Lower lobe of right lung (tissue), 2 donors: Measurements from ENCODE around the gene AKT3. TPM values are rescaled to one million over a fixed set of nuclear protein-coding genes. Genes with fewer than 3 reads are reported as not detected.
"Not testable (repeated sequence)": the region's sequence is repeated elsewhere in the genome, so short reads cannot be mapped to it uniquely, and the experiment has no call there.

Source experiments
- ATAC-seq, 2 donors: fragments of 200-7000 bp; cut with Tn5 transposase; one replicate each; pipeline ENCODE4 v1.9.1; 2020 to 2022; ENCODE audit warnings: mild to moderate bottlenecking in 2 of 2, moderate library complexity in 2 of 2
- DNase-seq: peaks from one replicate; pipeline ENCODE4 v3.0.0-alpha.2; 2020
- H3K27ac ChIP-seq: fragments of 200-600 bp; one replicate; pipeline ENCODE4 v1.8.0; 2022
- H3K27me3 ChIP-seq: fragments of 200-600 bp; one replicate; pipeline ENCODE4 v1.8.0; 2022; ENCODE audit warnings: low read depth
- H3K36me3 ChIP-seq: fragments of 200-600 bp; one replicate; pipeline ENCODE4 v1.8.0; 2022; ENCODE audit warnings: mild to moderate bottlenecking
- H3K4me1 ChIP-seq: fragments of 200-600 bp; one replicate; pipeline ENCODE4 v1.8.0; 2022
- H3K4me3 ChIP-seq: fragments of 200-600 bp; one replicate; pipeline ENCODE4 v1.8.0; 2022; ENCODE audit warnings: mild to moderate bottlenecking
- H3K9me3 ChIP-seq: fragments of 200-600 bp; one replicate; pipeline ENCODE4 v1.8.0; 2022
- CTCF ChIP-seq: fragments of 200-600 bp; IDR thresholded peaks from one replicate; pipeline ENCODE4 v1.8.0; 2022; ENCODE audit warnings: antibody characterized with exemption, mild to moderate bottlenecking
- intact Hi-C: fragments of 100-400 bp; cut with DNase I; formaldehyde crosslinking; loops from one replicate; pipeline ENCODE4 v1.11.0; 2022
- total RNA-seq: library from RNA; stranded (reverse); fragmentation: NEBNext Ultra II Directional; extraction: Animal tissue kit (Norgen Biotek cat#: 25700); gene quantifications from one replicate; pipeline ENCODE4 v1.2.1, GENCODE V29; 2021
- donor health status: DM: no; HTN: yes; CAD: no; lungs with severe emphysema.

The AKT3 gene
- total RNA-seq, 1 donor from 2014 or later: 52.5 TPM

DNA sequence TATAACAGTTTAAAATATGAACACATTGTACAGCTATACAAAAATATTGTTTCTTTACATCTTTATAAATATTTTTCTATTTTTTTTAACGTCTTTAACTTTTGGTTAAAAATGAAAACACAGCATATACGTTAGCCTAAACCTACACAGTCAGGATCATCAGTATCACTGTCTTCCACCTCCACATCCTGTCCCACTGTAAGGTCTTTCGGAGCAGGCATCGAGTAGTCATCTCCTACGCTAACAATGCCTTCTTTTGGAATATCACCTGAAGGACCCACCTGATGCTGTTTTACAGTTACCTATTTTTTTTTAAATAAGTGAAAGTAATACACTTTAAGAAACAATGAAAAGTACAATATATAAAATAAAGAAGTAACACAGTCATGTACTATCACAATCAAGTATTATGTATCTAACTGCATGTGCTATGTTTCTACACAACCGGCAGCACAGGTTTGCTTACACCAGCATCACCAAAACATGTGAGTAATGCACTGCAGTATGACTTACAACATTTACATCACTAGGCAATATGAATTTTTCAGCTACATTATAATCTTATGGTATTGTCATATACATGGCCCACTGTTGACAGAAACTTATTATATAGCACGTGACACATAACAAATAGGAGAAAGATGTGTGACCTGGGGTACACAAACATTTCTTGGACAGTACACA is 254.4 kb downstream of the AKT3 start:
- DNase-seq: no peak
- no peak for TF ChIP-seq CTCF

DNA sequence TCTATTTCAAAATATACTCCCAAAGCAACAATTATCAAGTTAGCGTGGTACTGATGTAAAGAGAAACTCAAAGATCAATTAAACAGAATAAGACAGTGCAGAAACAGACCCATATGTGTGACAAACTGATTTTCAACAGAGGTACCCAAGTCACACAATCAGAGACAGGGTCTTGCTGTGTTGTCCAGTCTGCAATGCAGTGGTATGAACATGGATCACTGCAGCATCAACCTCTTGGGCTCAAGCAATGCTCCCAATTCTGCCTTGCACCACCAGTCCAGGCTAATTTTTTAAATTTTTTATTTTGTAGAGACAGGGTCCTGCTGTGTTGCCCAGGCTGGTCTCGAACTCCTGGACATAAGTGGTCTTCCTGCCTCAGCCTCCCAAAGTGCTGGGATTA is 255.6 kb downstream of the AKT3 start:
- DNase-seq (no peak), ATAC-seq (no peak)
- Histone ChIP-seq H3K36me3 (no peaks in the 10 kb centered on the region), H3K9me3 (no peaks in the 10 kb centered on the region), H3K4me1 (no peaks in the 10 kb centered on the region), H3K4me3 (no peak overlapping the region), H3K27ac (no peak overlapping the region), H3K27me3 (no peaks in the 10 kb centered on the region)
- intact Hi-C loops: no loop called here
- TF ChIP-seq CTCF: no peak

More for the DNA sequence above, 254.4 kb downstream of the AKT3 start:
- Histone ChIP-seq H3K36me3 (no peaks in the 10 kb centered on the region), H3K4me3 (no peak overlapping the region), H3K4me1 (no peaks in the 10 kb centered on the region), H3K27me3 (no peaks in the 10 kb centered on the region), H3K27ac (no peak overlapping the region), H3K9me3 (no peaks in the 10 kb centered on the region)
- intact Hi-C loops: no loop called here
- ATAC-seq: no peak

DNA sequence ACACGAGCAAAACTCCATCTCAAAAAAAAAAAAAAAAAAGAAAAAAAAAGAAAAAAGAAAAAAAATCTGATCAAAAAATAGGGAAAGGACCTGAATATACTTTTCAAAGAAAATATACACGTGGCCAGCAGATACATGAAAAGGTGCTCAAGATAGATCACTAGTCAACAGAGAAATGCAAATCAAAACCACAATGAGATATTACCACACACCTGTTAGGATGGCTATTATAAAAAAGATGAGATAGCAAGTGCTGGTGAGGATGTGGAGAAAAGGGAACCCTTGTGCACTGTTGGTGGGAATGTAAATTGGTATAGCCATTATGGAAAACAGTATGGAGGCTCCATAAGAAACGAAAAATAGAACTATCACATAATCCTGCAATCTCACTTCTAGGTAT is 260.8 kb downstream of the AKT3 start:
- H3K27me3 ChIP-seq, DNase-seq, ATAC-seq, H3K4me3 ChIP-seq, H3K27ac ChIP-seq, intact Hi-C loops, H3K4me1 ChIP-seq, H3K36me3 ChIP-seq: not testable (repeated sequence)
- peaks cover 15% of the 10 kb centered on the region for H3K9me3 ChIP-seq

- Histone ChIP-seq H3K4me1 (no peaks in the 10 kb centered on the region), H3K9me3 (peaks cover 20% of the 10 kb centered on the region), H3K27ac (no peak overlapping the region), H3K4me3 (no peak overlapping the region), H3K27me3 (no peaks in the 10 kb centered on the region), H3K36me3 (no peaks in the 10 kb centered on the region)
- ATAC-seq: no peak
- no peak for DNase-seq
- no peak for TF ChIP-seq CTCF
- intact Hi-C loops: no loop called here
These were observed 262.1 kb downstream of the AKT3 start for GRCh38 chr1:243587823-243588560.

DNA sequence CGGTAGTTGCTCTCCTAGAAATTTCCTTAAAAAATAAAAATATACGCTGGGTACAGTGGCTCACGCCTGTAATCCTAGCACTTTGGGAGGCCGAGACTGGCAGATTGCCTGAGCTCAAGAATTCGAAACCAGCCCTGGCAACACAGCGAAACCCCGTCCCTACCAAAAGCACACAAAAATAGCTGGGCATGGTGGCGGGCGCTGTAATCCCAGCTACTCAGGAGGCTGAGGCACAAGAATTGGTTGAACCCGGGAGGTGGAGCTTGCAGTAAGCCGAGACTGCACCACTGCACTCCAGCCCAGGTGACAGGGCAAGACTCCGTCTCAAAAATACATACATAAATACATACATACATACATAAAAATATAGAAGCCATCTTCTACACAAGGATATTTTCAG is 262.8 kb downstream of the AKT3 start:
- no peak for DNase-seq
- Histone ChIP-seq H3K9me3 (peaks cover 24% of the 10 kb centered on the region), H3K4me3 (no peak overlapping the region), H3K4me1 (no peaks in the 10 kb centered on the region), H3K36me3 (no peaks in the 10 kb centered on the region), H3K27me3 (no peaks in the 10 kb centered on the region), H3K27ac (no peak overlapping the region)
- TF ChIP-seq CTCF: no peak
- no peak for ATAC-seq
- intact Hi-C loops: no loop called here

DNA sequence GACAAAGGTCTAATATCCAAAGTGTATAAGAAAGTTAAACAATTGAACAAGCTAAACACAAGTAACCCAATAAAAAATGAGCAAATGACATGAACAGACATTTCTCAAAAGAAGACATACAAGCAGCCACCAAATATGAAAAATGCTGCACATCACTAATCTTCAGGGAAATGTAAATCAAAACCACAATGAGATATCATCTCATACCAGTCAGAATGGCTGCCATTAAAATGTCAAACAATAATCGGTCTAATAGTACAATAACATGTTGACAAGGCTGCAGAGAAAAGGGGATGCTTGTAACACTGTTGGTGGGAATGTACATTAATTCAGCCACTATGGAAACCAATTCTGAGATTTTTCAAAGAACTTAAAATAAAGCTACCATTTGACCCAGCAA is 264.1 kb downstream of the AKT3 start:
- Histone ChIP-seq H3K36me3 (no peaks in the 10 kb centered on the region), H3K4me1 (no peaks in the 10 kb centered on the region), H3K27me3 (no peaks in the 10 kb centered on the region), H3K27ac (no peak overlapping the region), H3K4me3 (no peak overlapping the region), H3K9me3 (peaks cover 33% of the 10 kb centered on the region)
- DNase-seq: no peak
- TF ChIP-seq CTCF: no peak
- no peak for ATAC-seq
- intact Hi-C loops: no loop called here
